K562 (cell line): ENCODE measurements around the gene PIP5K1B. TPM values are rescaled to one million over a fixed set of nuclear protein-coding genes. Genes with fewer than 3 reads are reported as not detected.

ENCODE experiments used
- ATAC-seq: fragments of 200-7000 bp; cut with Tn5 transposase; 3 replicates; pipeline ENCODE4 v1.9.1; 2020; ENCODE audit warnings: moderate library complexity
- BruUV-seq: library from RNA; stranded (reverse); fragments of 400-500 nt; replicated peaks from 2 replicates; lab custom pipeline; 2021; lab: Mats Ljungman, UMichigan
- CTCF ChIA-PET: fragments of 300-600 bp; formaldehyde crosslinking; extraction: SDS; loops from one replicate; lab custom pipeline; 2021; ENCODE audit warnings: low intra/inter-chr PET ratio; lab: Yijun Ruan, JAX
- POLR2A ChIA-PET: fragments of 300-600, 350-650 bp; sonication (Branson Sonifier 250); formaldehyde crosslinking; extraction: SDS; loops from one replicate; lab custom pipeline; 2021; ENCODE audit warnings: antibody characterized with exemption, inconsistent platforms; lab: Yijun Ruan, JAX
- DNase-seq, 4 experiments: peaks; one replicate each; pipeline versions ENCODE4 v3.0.0 to v3.0.0-alpha.2; 2011 to 2018; ENCODE audit warnings: low spot score in 3 of 4, mixed read lengths in 3 of 4; ENCODE audit errors: extremely low read depth in 1 of 4
- FAIRE-seq: peaks from 2 replicates; lab custom pipeline; 2011; peaks lifted over from hg19 to GRCh38; lab: Jason Lieb, UNC
- H2AFZ ChIP-seq: 2 replicates; pipeline ENCODE4 v1.6.0; 2011; ENCODE audit warnings: low read depth, low read length, control low read depth, inconsistent platforms
- H3K27ac ChIP-seq: fragments of 200-600 bp; 3 replicates; pipeline ENCODE4 v1.8.0; 2011; ENCODE audit warnings: low read depth, mild to moderate bottlenecking, control low read depth, inconsistent platforms, low read length, moderate library complexity, mixed read lengths; ENCODE audit errors: extremely low read depth
- H3K27me3 ChIP-seq, 2 experiments: fragments of 300-600 bp in 1 of 2; 2 replicates in 1 of 2; 3 replicates in 1 of 2; pipeline versions ENCODE4 v1.6.0 to v1.8.0; 2011; ENCODE audit warnings: inconsistent platforms in 2 of 2, low read length in 2 of 2, mild to moderate bottlenecking in 1 of 2, mixed read lengths in 1 of 2, moderate library complexity in 1 of 2; ENCODE audit not compliant: control insufficient read depth in 2 of 2, insufficient read depth in 2 of 2
- H3K36me3 ChIP-seq: fragments of 300-600 bp; 3 replicates; pipeline ENCODE4 v1.8.0; 2011; ENCODE audit warnings: mild to moderate bottlenecking, low read length, inconsistent platforms; ENCODE audit not compliant: control insufficient read depth, insufficient read depth
- H3K4me1 ChIP-seq, 2 experiments: fragments of 200-600 bp in 1 of 2; replicated peaks in 1 of 2; 2 replicates in 1 of 2; 3 replicates in 1 of 2; pipeline versions ENCODE4 v1.5.1 to v1.8.0; 2011; ENCODE audit warnings: inconsistent platforms in 2 of 2, low read length in 2 of 2, mild to moderate bottlenecking in 1 of 2, mixed read lengths in 1 of 2, moderate library complexity in 1 of 2; ENCODE audit not compliant: control insufficient read depth in 2 of 2, insufficient read depth in 2 of 2
- H3K4me2 ChIP-seq: 2 replicates; pipeline ENCODE4 v1.6.1; 2011; ENCODE audit warnings: low read length, control low read depth, inconsistent platforms, mixed read lengths; ENCODE audit not compliant: insufficient read depth
- H3K4me3 ChIP-seq: fragments of 200-600 bp; sonication (generic), shearing (Covaris generic); 2 replicates; pipeline ENCODE4 v1.5.1; 2016; ENCODE audit warnings: control low read depth, inconsistent platforms
- H3K79me2 ChIP-seq: fragments of 200-600 bp; 3 replicates; pipeline ENCODE4 v1.8.0; 2011; ENCODE audit warnings: low read length, inconsistent platforms; ENCODE audit not compliant: control insufficient read depth, insufficient read depth
- H3K9ac ChIP-seq, 2 experiments: 2 replicates each; pipeline versions ENCODE4 v1.6.0 to v1.6.1; 2011; ENCODE audit warnings: low read depth in 2 of 2, low read length in 2 of 2, control low read depth in 1 of 2, inconsistent platforms in 1 of 2, mild to moderate bottlenecking in 1 of 2, mixed read lengths in 1 of 2; ENCODE audit not compliant: insufficient read depth in 1 of 2
- H3K9me1 ChIP-seq: one replicate; pipeline ENCODE4 v1.6.0; 2011; ENCODE audit warnings: inconsistent platforms, mild to moderate bottlenecking, low read length, moderate library complexity; ENCODE audit not compliant: control insufficient read depth, insufficient read depth
- H3K9me3 ChIP-seq: replicated peaks from 2 replicates; pipeline ENCODE4 v1.5.1; 2011; ENCODE audit warnings: low read depth, low read length, inconsistent platforms; ENCODE audit not compliant: control insufficient read depth, insufficient read depth
- H4K20me1 ChIP-seq: replicated peaks from 2 replicates; pipeline ENCODE4 v1.6.1; 2011; ENCODE audit warnings: low read length, inconsistent platforms, mixed read lengths; ENCODE audit not compliant: control insufficient read depth, insufficient read depth
- FOXA1 ChIP-seq: fragments of 450-650 bp; IDR thresholded peaks from 2 replicates; pipeline ENCODE4 v1.6.1; 2016; ENCODE audit warnings: mild to moderate bottlenecking, borderline replicate concordance
- MCM5 ChIP-seq: fragments of 450-650 bp; IDR thresholded peaks from 2 replicates; pipeline ENCODE4 v1.6.1; 2016; ENCODE audit warnings: low read depth
- NCOA6 ChIP-seq: fragments of 450-650 bp; IDR thresholded peaks from 2 replicates; pipeline ENCODE4 v1.6.1; 2017; ENCODE audit warnings: mild to moderate bottlenecking
- OTX1 ChIP-seq: fragments of 450-650 bp; formaldehyde crosslinking; IDR thresholded peaks from 2 replicates; pipeline ENCODE4 v1.4.0; 2022; ENCODE audit warnings: mild to moderate bottlenecking
- TAL1 ChIP-seq: fragments of 450-650 bp; IDR thresholded peaks from 2 replicates; pipeline ENCODE4 v1.6.1; 2016; ENCODE audit warnings: mild to moderate bottlenecking
- ZNF143 ChIP-seq: sonication (generic); formaldehyde crosslinking; IDR thresholded peaks from 2 replicates; pipeline ENCODE4 v1.9.0; 2022; ENCODE audit warnings: mild to moderate bottlenecking, missing genetic modification reagents
- ZNF384 ChIP-seq: IDR thresholded peaks from 2 replicates; pipeline ENCODE4 v1.6.1; 2012; ENCODE audit warnings: low read depth, low read length, improper control_type of control experiment
- WGBS: fragments of 100-300 bp; shearing (Covaris generic); methylation state at CpG from one replicate; pipeline ENCODE4 v1.1.6; 2016; ENCODE audit warnings: low coverage, mixed read lengths; ENCODE audit not compliant: insufficient coverage; ENCODE audit errors: missing lambda C conversion rate; 5-methylcytosine and 5-hydroxymethylcytosine counted together
- in situ Hi-C: fragments of 300-500 bp; cut with MboI; formaldehyde crosslinking; loops from 4 replicates; pipeline ENCODE4 v1.15.0; 2018; ENCODE audit warnings: inconsistent platforms, mixed read lengths
- intact Hi-C: fragments of 100-400 bp; cut with micrococcal nuclease; formaldehyde crosslinking; loops from 2 replicates; pipeline ENCODE4 v1.14.2; 2022
- polyA plus RNA-seq, 8 experiments: library from polyadenylated mRNA; depleted of rRNA in 4 of 8; stranded (reverse) in 5 of 8; unstranded in 3 of 8; fragments of >200 nt; fragmentation: Nextera tagmentation in 2 of 8; fragmentation: Illumina TruSeq in 1 of 8; extraction: Ambion mirVana in 2 of 8; extraction: Trizol in 1 of 8; gene quantifications; 2 replicates each; pipeline versions ENCODE4 v1.2.1 to v1.2.3, GENCODE V29; 2011 to 2014; ENCODE audit warnings: inconsistent platforms in 1 of 8, missing spikeins in 1 of 8
- total RNA-seq, 7 experiments: library from RNA; depleted of rRNA in 6 of 7; stranded (reverse); fragments of >200 nt in 6 of 7; fragmentation: Illumina TruSeq in 2 of 7; extraction: Trizol in 2 of 7; gene quantifications; 2 replicates each; pipeline versions ENCODE4 v1.2.1 to v1.2.3, GENCODE V29; 2011 to 2021; ENCODE audit warnings: low replicate concordance in 1 of 7
- TF ChIP-seq, protein P1 (sequence below): fragments of 450-650 bp; IDR thresholded peaks from 2 replicates; pipeline ENCODE4 v1.6.1; 2017; ENCODE audit warnings: mild to moderate bottlenecking, moderate library complexity
- TF ChIP-seq, protein P2 (sequence below), 3 experiments: IDR thresholded peaks in 2 of 3; conservative IDR thresholded peaks in 1 of 3; 2 replicates each; pipeline ENCODE4 v1.5.1; 2011 to 2012; ENCODE audit warnings: low read length in 3 of 3, mild to moderate bottlenecking in 3 of 3, control low read depth in 2 of 3, improper control_type of control experiment in 1 of 3, inconsistent platforms in 1 of 3, low read depth in 1 of 3, mixed read lengths in 1 of 3, moderate library complexity in 1 of 3; ENCODE audit not compliant: insufficient read depth in 2 of 3

Gene PIP5K1B
- total and polyA plus RNA-seq, 9 of the 15 experiments (the other 6 are each of a cell fraction or from before 2014, with no cell fraction given) = 3.1 to 12.9 (median 7.4) TPM

DNA sequence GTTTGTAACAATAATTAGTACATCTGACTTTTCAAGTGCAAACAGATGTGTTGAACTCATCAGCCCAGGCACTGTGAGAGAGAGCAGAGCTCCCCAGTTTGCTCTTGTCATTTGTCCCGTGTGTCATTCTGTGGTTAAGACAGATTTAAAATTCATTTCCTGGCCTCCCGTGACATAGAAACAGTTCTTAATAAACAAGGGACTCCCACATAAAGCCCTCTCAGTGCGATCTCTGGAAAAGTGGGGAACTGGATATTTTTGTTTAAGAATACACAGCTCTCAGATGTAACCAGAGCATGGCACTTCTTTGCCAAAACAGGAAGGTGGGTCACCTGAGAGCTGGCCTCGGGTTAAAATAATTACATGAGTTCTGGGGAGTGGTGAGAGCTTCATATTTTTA, 250.3 kb downstream of the PIP5K1B start:
- Histone ChIP-seq H2AFZ (no peak overlapping the region), H3K9ac (no peak overlapping the region), H3K9me3 (no peaks in the 10 kb centered on the region; the same call in 1 of the 2 replicates), H4K20me1 (no peaks in the 10 kb centered on the region), H3K79me2 (no peaks in the 10 kb centered on the region), H3K4me3 (no peak overlapping the region), H3K27me3 (no peaks in the 10 kb centered on the region), H3K36me3 (no peaks in the 10 kb centered on the region), H3K27ac (no peak overlapping the region), H3K4me2 (no peak overlapping the region), H3K4me1 (no peaks in the 10 kb centered on the region), H3K9me1 (no peaks in the 10 kb centered on the region)
- ChIA-PET POLR2A (interaction anchor here (0.5 to 0.9 kb wide), 2 partner anchors 65 to 195 kb away, joined by 3 read pairs; no protein-coding TSS in a partner anchor), CTCF (no interaction called here)
- 41% methylated on average over 4 of the region's 4 CpGs for WGBS
- FAIRE-seq (no peak), ATAC-seq (no peak), DNase-seq (no peak)
- intact Hi-C loops = no loop called here
- BruUV-seq = no TSS peak
- TF ChIP-seq ZNF143 = no peak
- no peak for TF ChIP-seq NCOA6
- no peak for TF ChIP-seq ZNF384
- TF ChIP-seq FOXA1 = no peak
- TF ChIP-seq OTX1 (CRISPR knock-in tag) = no peak
- no peak for TF ChIP-seq MCM5
- no peak for TF ChIP-seq TAL1
- TF ChIP-seq, protein P1, sequence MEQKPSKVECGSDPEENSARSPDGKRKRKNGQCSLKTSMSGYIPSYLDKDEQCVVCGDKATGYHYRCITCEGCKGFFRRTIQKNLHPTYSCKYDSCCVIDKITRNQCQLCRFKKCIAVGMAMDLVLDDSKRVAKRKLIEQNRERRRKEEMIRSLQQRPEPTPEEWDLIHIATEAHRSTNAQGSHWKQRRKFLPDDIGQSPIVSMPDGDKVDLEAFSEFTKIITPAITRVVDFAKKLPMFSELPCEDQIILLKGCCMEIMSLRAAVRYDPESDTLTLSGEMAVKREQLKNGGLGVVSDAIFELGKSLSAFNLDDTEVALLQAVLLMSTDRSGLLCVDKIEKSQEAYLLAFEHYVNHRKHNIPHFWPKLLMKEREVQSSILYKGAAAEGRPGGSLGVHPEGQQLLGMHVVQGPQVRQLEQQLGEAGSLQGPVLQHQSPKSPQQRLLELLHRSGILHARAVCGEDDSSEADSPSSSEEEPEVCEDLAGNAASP = no peak
- TF ChIP-seq, protein P2, sequence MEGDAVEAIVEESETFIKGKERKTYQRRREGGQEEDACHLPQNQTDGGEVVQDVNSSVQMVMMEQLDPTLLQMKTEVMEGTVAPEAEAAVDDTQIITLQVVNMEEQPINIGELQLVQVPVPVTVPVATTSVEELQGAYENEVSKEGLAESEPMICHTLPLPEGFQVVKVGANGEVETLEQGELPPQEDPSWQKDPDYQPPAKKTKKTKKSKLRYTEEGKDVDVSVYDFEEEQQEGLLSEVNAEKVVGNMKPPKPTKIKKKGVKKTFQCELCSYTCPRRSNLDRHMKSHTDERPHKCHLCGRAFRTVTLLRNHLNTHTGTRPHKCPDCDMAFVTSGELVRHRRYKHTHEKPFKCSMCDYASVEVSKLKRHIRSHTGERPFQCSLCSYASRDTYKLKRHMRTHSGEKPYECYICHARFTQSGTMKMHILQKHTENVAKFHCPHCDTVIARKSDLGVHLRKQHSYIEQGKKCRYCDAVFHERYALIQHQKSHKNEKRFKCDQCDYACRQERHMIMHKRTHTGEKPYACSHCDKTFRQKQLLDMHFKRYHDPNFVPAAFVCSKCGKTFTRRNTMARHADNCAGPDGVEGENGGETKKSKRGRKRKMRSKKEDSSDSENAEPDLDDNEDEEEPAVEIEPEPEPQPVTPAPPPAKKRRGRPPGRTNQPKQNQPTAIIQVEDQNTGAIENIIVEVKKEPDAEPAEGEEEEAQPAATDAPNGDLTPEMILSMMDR (IDR thresholded peaks at IDR 0.05 in 2 of 3, conservative IDR thresholded peaks at IDR 0.05 in 1 of 3; ENCODE audit: insufficient read depth in 2 of 3, low read depth in 1 of 3, low read length in 3 of 3) = no peak
- in situ Hi-C loops = no loop called here
